ENCODE results near the gene PTPRM.

- TF ChIP-seq, protein P1, sequence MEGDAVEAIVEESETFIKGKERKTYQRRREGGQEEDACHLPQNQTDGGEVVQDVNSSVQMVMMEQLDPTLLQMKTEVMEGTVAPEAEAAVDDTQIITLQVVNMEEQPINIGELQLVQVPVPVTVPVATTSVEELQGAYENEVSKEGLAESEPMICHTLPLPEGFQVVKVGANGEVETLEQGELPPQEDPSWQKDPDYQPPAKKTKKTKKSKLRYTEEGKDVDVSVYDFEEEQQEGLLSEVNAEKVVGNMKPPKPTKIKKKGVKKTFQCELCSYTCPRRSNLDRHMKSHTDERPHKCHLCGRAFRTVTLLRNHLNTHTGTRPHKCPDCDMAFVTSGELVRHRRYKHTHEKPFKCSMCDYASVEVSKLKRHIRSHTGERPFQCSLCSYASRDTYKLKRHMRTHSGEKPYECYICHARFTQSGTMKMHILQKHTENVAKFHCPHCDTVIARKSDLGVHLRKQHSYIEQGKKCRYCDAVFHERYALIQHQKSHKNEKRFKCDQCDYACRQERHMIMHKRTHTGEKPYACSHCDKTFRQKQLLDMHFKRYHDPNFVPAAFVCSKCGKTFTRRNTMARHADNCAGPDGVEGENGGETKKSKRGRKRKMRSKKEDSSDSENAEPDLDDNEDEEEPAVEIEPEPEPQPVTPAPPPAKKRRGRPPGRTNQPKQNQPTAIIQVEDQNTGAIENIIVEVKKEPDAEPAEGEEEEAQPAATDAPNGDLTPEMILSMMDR (IDR thresholded peaks at IDR 0.05), result no peak
- no peak for TF ChIP-seq POLR2AphosphoS5 (IDR thresholded peaks at IDR 0.05)
- TF ChIP-seq POLR2A (IDR thresholded peaks at IDR 0.05), result no peak
- no peak for TF ChIP-seq EP300 (IDR thresholded peaks at IDR 0.05; ENCODE audit: low read depth)
Observed at GRCh38 chr18:7586379-7586778, 19.3 kb downstream of the PTPRM start.
